Measurements from ENCODE around the gene ZNF493. TPM values are rescaled to one million over a fixed set of nuclear protein-coding genes. Genes with fewer than 3 reads are reported as not detected.
A peak's percentile ranks its signal among the peaks of the same experiment; 100 is the strongest.

Gene ZNF493
- total RNA-seq, 1 donor from 2014 or later = 16.2 TPM

GRCh38 chr19:21383980-21384582 lies 12.9 kb upstream of the ZNF493 start:
- Mint-ChIP-seq H3K27me3 (ENCODE audit: unreplicated experiment) (peaks cover 4% of the 10 kb centered on the region), H3K4me3 (ENCODE audit: unreplicated experiment) (peak overlapping the region; percentile 62), H3K27ac (ENCODE audit: unreplicated experiment) (no peak overlapping the region), H3K9me3 (ENCODE audit: unreplicated experiment) (peaks cover 60% of the 10 kb centered on the region), H3K4me1 (ENCODE audit: unreplicated experiment) (no peaks in the 10 kb centered on the region), H3K36me3 (ENCODE audit: low read depth, unreplicated experiment) (peaks cover 78% of the 10 kb centered on the region)
- no peak for TF ChIP-seq CTCF (IDR thresholded peaks at IDR 0.05; ENCODE audit: unreplicated experiment)
- no peak for DNase-seq (ENCODE audit: low spot score)

GRCh38 chr19:21396121-21396520 lies 812 bp upstream of the ZNF493 start:
- peaks cover 11% of the 10 kb centered on the region for H3K36me3 Mint-ChIP-seq (ENCODE audit: low read depth, unreplicated experiment)
- H3K27me3 Mint-ChIP-seq (ENCODE audit: unreplicated experiment) = peaks cover 2% of the 10 kb centered on the region
- no peak for DNase-seq (ENCODE audit: low spot score)
- peaks cover 14% of the 10 kb centered on the region for H3K4me1 Mint-ChIP-seq (ENCODE audit: unreplicated experiment)
- H3K9me3 Mint-ChIP-seq (ENCODE audit: unreplicated experiment) = no peaks in the 10 kb centered on the region
- peak overlapping the region; percentile 70 for H3K4me3 Mint-ChIP-seq (ENCODE audit: unreplicated experiment)
- no peak overlapping the region for H3K27ac Mint-ChIP-seq (ENCODE audit: unreplicated experiment)
- no peak for TF ChIP-seq CTCF (IDR thresholded peaks at IDR 0.05; ENCODE audit: unreplicated experiment)

DNA sequence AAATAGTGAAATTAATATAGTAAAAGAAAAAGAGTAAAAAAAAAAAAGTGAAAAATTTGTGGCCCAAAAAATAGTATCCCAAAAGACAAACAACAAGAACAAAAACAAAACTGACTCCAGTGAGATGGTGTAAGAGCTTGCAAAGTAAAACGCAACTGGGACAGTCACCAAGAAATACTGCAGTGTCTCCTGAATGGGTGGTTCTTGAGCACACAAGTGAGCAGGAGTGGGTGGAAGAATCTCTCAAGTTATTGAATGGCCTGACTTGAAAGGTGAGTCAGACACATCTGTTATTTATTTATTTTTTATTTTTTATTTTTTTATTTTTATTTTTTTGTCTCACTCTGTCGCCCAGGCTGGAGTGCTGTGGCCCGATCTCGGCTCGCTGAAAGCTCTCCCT lies 1.9 kb downstream of the ZNF493 start:
- peak overlapping the region; percentile 22 for H3K4me3 Mint-ChIP-seq (ENCODE audit: unreplicated experiment)
- peaks cover 17% of the 10 kb centered on the region for H3K36me3 Mint-ChIP-seq (ENCODE audit: low read depth, unreplicated experiment)
- H3K9me3 Mint-ChIP-seq (ENCODE audit: unreplicated experiment) = no peaks in the 10 kb centered on the region
- H3K27me3 Mint-ChIP-seq (ENCODE audit: unreplicated experiment) = peaks cover 2% of the 10 kb centered on the region
- no peak for TF ChIP-seq CTCF (IDR thresholded peaks at IDR 0.05; ENCODE audit: unreplicated experiment)
- DNase-seq (ENCODE audit: low spot score) = no peak
- H3K27ac Mint-ChIP-seq (ENCODE audit: unreplicated experiment) = no peak overlapping the region
- H3K4me1 Mint-ChIP-seq (ENCODE audit: unreplicated experiment) = peaks cover 14% of the 10 kb centered on the region

DNA sequence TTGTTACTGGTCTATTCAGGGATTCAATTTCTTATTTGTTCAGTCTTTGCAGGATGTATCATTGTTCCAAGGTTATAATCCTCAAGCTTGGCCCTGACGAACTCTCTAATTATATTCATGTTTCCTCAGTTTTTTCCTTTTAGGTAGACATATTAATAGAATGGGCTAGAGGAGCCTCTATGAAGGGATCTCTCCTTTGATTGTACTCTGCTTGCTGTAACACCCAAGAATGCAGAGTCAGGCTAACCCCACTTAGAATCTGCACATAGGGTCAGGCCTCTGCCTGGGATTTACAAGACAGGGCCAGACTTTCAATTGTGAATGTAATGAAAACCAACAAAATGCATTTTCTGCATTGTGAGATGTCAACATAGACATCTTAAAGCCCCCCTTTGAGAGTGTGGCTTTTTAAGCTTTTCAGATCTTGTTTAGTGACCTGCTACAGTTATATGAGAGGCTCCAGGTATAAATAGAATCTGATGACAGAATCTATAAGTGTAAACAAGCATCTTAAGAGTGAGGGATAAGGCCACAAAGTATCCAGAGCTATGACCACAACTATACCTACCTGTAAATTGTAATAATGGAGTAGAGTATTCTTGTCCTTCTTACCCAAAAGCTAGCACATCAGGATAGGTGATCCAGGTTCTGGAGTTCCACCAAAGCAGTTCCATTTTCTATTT lies 5.5 kb downstream of the ZNF493 start:
- Mint-ChIP-seq H3K27ac (ENCODE audit: unreplicated experiment) (no peak overlapping the region), H3K9me3 (ENCODE audit: unreplicated experiment) (no peaks in the 10 kb centered on the region), H3K4me1 (ENCODE audit: unreplicated experiment) (peaks cover 14% of the 10 kb centered on the region), H3K27me3 (ENCODE audit: unreplicated experiment) (peaks cover 2% of the 10 kb centered on the region), H3K4me3 (ENCODE audit: unreplicated experiment) (no peak overlapping the region), H3K36me3 (ENCODE audit: low read depth, unreplicated experiment) (peaks cover 28% of the 10 kb centered on the region)
- DNase-seq (ENCODE audit: low spot score) = no peak
- TF ChIP-seq CTCF (IDR thresholded peaks at IDR 0.05; ENCODE audit: unreplicated experiment) = no peak

DNA sequence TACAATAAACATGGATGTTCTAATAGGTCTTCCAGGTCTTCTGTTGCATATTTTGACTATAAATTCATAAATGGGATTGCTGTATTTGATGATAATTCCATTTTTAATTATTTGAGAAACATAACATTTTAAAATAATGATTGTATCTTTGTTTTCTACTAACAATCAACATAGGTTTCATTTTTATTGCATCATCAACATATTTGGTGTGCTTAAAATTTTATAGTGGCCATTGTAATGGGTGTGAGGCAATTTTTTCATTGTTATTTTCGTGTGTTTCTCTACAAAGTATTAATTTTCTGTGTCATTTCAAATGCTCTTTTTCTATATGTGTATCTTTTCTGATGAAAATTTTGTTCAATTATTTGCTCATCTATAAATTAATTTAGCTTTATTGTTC lies 13.2 kb downstream of the ZNF493 start:
- peaks cover 72% of the 10 kb centered on the region for H3K36me3 Mint-ChIP-seq (ENCODE audit: low read depth, unreplicated experiment)
- H3K27me3 Mint-ChIP-seq (ENCODE audit: unreplicated experiment) = no peaks in the 10 kb centered on the region
- peaks cover 9% of the 10 kb centered on the region for H3K9me3 Mint-ChIP-seq (ENCODE audit: unreplicated experiment)
- H3K4me3 Mint-ChIP-seq (ENCODE audit: unreplicated experiment) = peak overlapping the region; percentile 31
- no peak overlapping the region for H3K27ac Mint-ChIP-seq (ENCODE audit: unreplicated experiment)
- no peak for TF ChIP-seq CTCF (IDR thresholded peaks at IDR 0.05; ENCODE audit: unreplicated experiment)
- no peaks in the 10 kb centered on the region for H3K4me1 Mint-ChIP-seq (ENCODE audit: unreplicated experiment)
- DNase-seq (ENCODE audit: low spot score) = no peak

Measured in endothelial cell (in vitro differentiated cells).